ENCODE measurements around the gene PLEKHA5. TPM values are rescaled to one million over a fixed set of nuclear protein-coding genes. Genes with fewer than 3 reads are reported as not detected.

PLEKHA5 gene
- total RNA-seq, 4 donors from 2014 or later: 12.6 to 195 (median 49.6) TPM

GRCh38 chr12:19230896-19231295 lies 101.4 kb downstream of the PLEKHA5 start:
- Histone ChIP-seq H3K4me3 (no peak overlapping the region), H3K36me3 (no peaks in the 10 kb centered on the region), H3K27ac (no peak overlapping the region), H3K27me3 (no peaks in the 10 kb centered on the region), H3K9me3 (no peaks in the 10 kb centered on the region), H3K4me1 (peaks cover 0 to 6% of the 10 kb centered on the region in 2 donors)
- intact Hi-C loops (cut with DNase I; ENCODE audit: low total_unique reads): no loop called here
- no peak for DNase-seq
- TF ChIP-seq POLR2A (IDR thresholded peaks at IDR 0.05) (no peak), CTCF (IDR thresholded peaks at IDR 0.05) (no peak)

GRCh38 chr12:19234171-19234704 lies 104.7 kb downstream of the PLEKHA5 start:
- Histone ChIP-seq H3K36me3 (no peaks in the 10 kb centered on the region), H3K27me3 (no peaks in the 10 kb centered on the region), H3K4me1 (peaks cover 0 to 6% of the 10 kb centered on the region in 2 donors), H3K9me3 (no peaks in the 10 kb centered on the region), H3K4me3 (no peak overlapping the region), H3K27ac (peak overlapping the region; percentile 70 to 75)
- no peak for TF ChIP-seq POLR2A (IDR thresholded peaks at IDR 0.05)
- TF ChIP-seq CTCF (IDR thresholded peaks at IDR 0.05): no peak
- intact Hi-C loops (cut with DNase I; ENCODE audit: low total_unique reads): no loop called here
- no peak for DNase-seq

GRCh38 chr12:19234981-19235871 lies 105.7 kb downstream of the PLEKHA5 start:
- intact Hi-C loops (cut with DNase I; ENCODE audit: low total_unique reads): no loop called here
- H3K27ac ChIP-seq: peak overlapping the region; percentile 70 to 75

GRCh38 chr12:19236656-19237055 lies 107.1 kb downstream of the PLEKHA5 start:
- no peaks in the 10 kb centered on the region for H3K36me3 ChIP-seq
- H3K27me3 ChIP-seq: no peaks in the 10 kb centered on the region
- peaks cover 0 to 6% of the 10 kb centered on the region in 2 donors for H3K4me1 ChIP-seq
- no peaks in the 10 kb centered on the region for H3K9me3 ChIP-seq
- peak overlapping the region; percentile 70 to 75 for H3K27ac ChIP-seq
- H3K4me3 ChIP-seq: no peak overlapping the region
- no peak for DNase-seq
- intact Hi-C loops (cut with DNase I; ENCODE audit: low total_unique reads): no loop called here
- no peak for TF ChIP-seq POLR2A (IDR thresholded peaks at IDR 0.05)
- no peak for TF ChIP-seq CTCF (IDR thresholded peaks at IDR 0.05)

More at GRCh38 chr12:19234981-19235871, 105.7 kb downstream of the PLEKHA5 start:
- Histone ChIP-seq H3K27me3 (no peaks in the 10 kb centered on the region), H3K9me3 (no peaks in the 10 kb centered on the region), H3K36me3 (no peaks in the 10 kb centered on the region), H3K4me1 (peaks cover 0 to 6% of the 10 kb centered on the region in 2 donors), H3K4me3 (no peak overlapping the region)
- no peak for DNase-seq
- no peak for TF ChIP-seq POLR2A (IDR thresholded peaks at IDR 0.05)
- TF ChIP-seq CTCF (IDR thresholded peaks at IDR 0.05): no peak

- intact Hi-C loops (cut with DNase I; ENCODE audit: low total_unique reads): no loop called here
- no peak for TF ChIP-seq POLR2A (IDR thresholded peaks at IDR 0.05)
- TF ChIP-seq CTCF (IDR thresholded peaks at IDR 0.05): no peak
- Histone ChIP-seq H3K9me3 (no peaks in the 10 kb centered on the region), H3K36me3 (no peaks in the 10 kb centered on the region), H3K27me3 (no peaks in the 10 kb centered on the region), H3K4me1 (peaks cover 0 to 6% of the 10 kb centered on the region in 2 donors), H3K27ac (no peak overlapping the region), H3K4me3 (no peak overlapping the region)
- DNase-seq: no peak
Observed at GRCh38 chr12:19238540-19238939, 109.0 kb downstream of the PLEKHA5 start.
